Measurements from ENCODE around the gene CDH16. TPM values are rescaled to one million over a fixed set of nuclear protein-coding genes. Genes with fewer than 3 reads are reported as not detected.

Gene CDH16
- total RNA-seq, 1 donor from 2014 or later = 8.7 TPM

- DNase-seq (ENCODE audit: low spot score) = no peak
These were observed 22.7 kb downstream of the CDH16 start for GRCh38 chr16:66895999-66896398.

DNA sequence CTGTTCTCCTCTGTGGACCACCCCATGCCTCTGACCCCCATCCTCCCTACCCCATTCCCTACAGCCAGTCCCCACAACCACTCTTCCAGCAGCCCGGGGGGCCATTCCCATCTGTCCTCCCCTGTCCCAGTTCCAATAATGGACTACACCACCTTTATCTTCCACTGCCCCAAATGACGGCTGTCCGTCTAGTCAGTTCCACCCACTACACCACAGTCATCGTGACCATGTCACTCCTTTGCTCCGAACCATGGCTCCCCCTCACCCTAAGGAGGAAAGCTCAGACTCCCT, 23.1 kb downstream of the CDH16 start:
- DNase-seq (ENCODE audit: low spot score) = no peak

DNA sequence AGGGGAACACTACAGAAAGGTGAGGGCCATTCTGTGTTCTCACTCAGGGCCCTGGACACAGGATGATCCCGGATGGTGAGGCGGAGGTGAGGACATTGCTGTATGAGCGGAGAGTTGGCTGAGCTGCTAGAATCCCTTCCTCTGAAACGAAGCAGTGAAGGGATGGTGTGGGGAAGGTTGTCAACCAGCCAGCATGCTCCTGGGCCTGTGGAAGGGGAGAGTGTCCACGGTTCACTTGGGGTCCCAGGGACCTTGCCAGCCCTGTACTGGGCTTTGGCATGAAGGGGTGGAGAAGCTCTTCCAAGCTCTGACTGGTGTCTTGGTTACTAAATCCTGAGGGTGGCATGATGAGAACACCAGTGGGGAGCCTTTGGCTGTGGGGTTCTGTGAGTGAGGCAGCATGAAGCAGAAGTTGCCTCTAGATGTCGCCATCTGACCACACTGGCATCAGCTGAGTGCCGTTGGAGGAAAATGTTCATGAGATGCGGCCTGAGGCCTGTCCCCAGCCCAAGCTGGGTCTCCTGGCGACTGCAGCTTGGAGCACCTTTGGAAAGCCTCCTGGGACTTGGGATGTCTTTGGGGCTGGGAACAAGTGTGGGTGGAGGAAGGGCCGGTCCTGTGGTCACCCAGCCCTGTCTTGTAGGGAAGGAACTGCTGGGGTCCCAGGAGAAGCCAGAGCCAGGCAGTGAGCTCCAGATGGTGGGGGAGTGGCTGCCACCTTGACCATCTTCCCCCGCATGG, 23.6 kb downstream of the CDH16 start:
- peak; percentile 82 for DNase-seq (ENCODE audit: low spot score)

DNA sequence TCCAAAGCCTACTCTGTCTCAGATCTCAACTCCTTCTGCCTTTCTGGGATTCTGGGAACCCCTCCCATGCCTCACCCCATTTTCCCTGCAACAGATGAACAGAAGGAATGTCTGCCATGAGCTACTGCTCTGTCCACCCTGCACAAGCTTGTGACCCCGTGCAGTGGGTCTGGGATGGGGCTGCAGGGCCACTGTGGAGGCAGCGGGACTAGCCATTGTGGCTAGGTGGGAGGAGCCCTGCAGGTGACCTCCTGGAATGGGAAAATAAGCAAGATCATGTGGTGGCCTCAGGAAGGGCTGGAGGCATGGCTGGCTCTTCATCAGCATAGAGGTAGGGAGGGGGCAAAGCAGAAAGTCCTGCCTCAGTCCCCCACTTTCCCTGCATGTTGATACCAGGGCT, 24.6 kb downstream of the CDH16 start:
- no peak for DNase-seq (ENCODE audit: low spot score)

DNA sequence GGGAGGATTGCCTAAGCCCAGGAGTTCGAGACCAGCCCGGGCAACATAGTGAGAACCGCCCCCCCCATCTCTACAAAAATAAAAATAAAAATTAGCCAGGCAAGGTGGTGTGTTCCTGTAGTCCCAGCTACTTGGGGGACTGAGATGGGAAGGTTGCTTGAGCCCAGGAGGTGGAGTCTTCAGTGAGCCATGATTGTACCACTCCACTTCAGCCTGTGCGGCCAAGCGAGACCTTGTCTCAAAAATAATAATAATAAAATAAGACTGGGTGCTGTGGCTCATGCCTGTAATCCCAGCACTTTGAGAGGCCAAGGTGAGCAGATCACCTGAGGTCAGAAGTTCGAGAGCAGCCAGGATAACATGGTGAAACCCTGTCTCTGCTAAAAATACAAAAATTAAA, 26.9 kb downstream of the CDH16 start:
- no peak for DNase-seq (ENCODE audit: low spot score)

- no peak for DNase-seq (ENCODE audit: low spot score)
These were observed 27.3 kb downstream of the CDH16 start for GRCh38 chr16:66891360-66891759.

DNA sequence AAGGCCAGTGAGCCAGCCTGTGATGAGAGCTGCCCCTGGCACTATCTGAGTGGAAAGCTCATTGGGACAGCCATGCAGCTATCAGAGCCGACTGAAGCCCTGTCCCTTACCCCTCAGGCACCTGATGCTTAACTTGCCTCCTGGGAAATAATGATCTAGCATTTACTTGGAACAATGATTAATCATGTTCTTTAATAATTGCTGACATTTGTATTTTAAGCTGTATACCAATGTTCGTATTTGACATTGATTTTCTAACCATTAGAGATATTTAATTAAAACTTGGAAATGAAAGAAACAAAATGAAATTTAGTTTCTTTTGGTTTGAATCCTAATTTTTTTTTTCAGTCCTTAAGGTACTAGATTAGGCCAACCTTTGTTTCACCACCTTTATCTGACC, 27.9 kb downstream of the CDH16 start:
- DNase-seq (ENCODE audit: low spot score) = no peak

- DNase-seq (ENCODE audit: low spot score) = no peak
These were observed 29.1 kb downstream of the CDH16 start for GRCh38 chr16:66889622-66890021.

- no peak for DNase-seq (ENCODE audit: low spot score)
These were observed 29.8 kb downstream of the CDH16 start for GRCh38 chr16:66888647-66889615.

GRCh38 chr16:66886914-66887313, 31.8 kb downstream of the CDH16 start:
- no peak for DNase-seq (ENCODE audit: low spot score)

DNA sequence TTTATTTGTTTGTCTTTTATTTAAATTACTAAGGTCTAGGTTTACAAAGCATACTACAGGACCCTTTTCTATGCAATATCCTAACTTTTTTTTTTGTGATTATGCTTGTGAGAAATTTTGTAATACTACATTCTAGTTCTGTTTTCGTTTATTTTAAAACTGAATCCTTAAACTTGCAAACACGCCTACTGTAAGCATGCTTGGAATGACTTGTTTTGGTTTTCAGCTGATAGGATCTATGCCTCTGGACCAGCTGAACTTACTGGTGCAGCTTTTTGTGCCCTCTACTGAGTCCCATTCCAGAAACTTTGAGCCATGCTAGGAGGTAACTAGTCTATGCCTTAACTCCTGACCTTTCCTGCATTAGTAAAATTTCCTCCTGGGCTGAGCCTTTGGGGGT, 32.4 kb downstream of the CDH16 start:
- DNase-seq (ENCODE audit: low spot score) = no peak

DNA sequence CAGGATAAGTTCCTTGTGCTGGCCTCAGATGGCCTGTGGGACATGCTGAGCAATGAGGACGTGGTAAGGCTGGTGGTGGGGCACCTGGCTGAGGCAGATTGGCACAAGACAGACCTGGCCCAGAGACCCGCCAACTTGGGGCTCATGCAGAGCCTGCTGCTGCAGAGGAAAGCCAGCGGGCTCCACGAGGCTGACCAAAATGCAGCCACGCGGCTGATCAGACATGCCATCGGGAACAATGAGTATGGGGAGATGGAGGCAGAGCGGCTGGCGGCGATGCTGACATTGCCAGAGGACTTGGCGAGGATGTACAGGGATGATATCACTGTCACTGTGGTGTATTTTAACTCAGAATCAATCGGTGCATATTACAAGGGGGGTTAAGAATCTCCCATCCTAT, 33.2 kb downstream of the CDH16 start:
- no peak for DNase-seq (ENCODE audit: low spot score)

GRCh38 chr16:66882702-66883101, 36.0 kb downstream of the CDH16 start:
- DNase-seq (ENCODE audit: low spot score) = no peak

GRCh38 chr16:66881964-66882508, 36.6 kb downstream of the CDH16 start:
- no peak for DNase-seq (ENCODE audit: low spot score)

DNA sequence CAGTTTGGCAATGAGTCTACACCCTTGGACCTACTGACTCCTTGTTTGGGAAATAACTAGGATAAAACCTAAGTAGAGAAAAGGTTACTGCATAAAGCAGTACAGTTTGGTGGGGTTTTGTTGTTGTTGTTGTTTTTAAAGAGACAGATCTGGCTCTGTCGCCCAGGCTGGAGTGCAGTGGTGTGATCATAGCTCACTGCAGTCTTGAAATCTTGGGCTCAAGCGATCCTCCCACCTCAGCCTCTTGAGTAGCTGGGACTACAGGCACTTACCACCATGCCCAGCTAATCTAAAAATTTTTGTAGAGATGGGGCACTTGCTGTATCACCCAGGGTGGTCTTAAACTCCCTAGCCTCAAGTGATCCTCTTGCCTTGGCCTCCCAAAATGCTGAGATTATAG, 37.1 kb downstream of the CDH16 start:
- no peak for DNase-seq (ENCODE audit: low spot score)

GRCh38 chr16:66881014-66881417, 37.7 kb downstream of the CDH16 start:
- no peak for DNase-seq (ENCODE audit: low spot score)

- DNase-seq (ENCODE audit: low spot score) = peak; percentile 96
These were observed 38.2 kb downstream of the CDH16 start, which contains the start of gene PDP2 for GRCh38 chr16:66880288-66881013. PDP2 (plus strand) TSS chr16:66880515; CDS start chr16:66884285, 3,770 bp downstream.

DNA sequence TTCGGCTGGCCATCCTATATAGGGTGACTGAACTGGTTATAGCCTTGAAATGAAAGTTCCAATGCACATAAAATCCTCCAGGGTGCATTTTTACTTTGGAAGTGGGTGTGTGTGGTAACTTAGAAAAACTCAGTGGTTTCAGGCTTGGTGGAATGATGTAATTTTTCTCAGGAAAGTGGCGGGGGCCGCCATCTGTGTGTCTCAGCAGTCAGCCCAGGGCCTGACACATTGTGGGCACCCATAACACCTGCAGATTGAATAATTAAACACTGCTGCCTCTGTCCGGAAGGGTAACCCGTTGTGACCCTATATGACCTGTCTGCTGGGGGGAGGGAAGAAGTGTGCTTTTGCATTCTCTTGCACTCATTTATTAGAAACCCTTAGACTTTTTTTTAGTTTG, 40.6 kb downstream of the CDH16 start:
- no peak for DNase-seq (ENCODE audit: low spot score)

DNA sequence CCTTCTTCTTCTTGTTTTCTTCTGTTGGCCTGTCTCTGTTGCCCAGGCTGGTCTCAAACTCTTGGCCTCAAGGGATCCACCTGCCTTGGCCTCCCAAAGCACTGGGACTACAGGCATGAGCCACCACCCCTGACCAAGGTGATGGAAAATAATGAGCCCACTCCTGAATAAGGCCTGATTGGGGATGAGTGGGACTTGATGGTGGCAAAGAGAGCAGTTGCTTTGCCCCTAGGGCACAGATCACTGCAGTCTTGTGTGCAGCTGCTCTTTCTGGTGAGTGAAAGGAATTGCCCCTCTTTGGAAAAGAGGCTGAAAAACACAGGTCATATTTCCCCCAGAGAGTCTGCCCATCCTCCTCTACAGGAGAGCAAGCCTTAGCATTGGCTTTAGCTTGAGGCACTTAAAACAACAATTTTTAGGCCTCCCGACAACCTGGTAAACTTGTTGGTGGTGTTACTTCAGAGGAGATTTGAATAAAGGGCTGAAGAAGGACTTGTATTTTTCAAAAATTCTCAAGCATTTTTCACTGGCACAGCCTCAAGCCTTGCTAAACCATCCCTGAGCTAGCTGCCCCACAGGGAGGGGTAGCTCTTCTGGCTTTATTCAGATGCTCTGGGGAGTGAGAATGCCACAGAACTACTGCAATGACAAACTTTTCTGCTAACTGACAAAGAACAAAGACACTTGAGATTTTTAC, 44.5 kb downstream of the CDH16 start:
- DNase-seq (ENCODE audit: low spot score) = no peak

DNA sequence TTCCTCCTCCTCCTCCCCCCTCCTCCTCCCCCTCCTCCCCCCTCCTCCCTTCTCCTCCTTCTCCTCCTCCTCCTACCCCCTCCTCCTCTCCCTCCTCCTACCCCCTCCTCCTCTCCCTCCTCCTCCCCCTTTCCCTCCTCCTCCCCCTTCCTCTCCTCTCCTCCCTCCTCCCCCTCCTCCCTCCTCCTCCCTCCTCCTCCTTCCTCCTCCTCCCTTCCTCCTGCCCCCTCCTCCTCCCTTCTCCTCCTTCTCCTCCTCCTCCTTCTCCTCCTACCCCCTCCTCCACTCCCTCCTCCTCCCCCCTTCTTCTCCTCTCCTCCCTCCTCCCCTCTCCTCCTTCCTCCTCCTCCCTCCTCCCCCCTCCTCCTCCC, 45.0 kb downstream of the CDH16 start:
- DNase-seq (ENCODE audit: low spot score) = no peak

- peak; percentile 93 for DNase-seq (ENCODE audit: low spot score)
These were observed 45.6 kb downstream of the CDH16 start for GRCh38 chr16:66872943-66873684.

Measured in mucosa of gallbladder (tissue), 1 donor.